CD14-positive monocyte (primary cell): ENCODE results near the gene ARMC5. TPM values are rescaled to one million over a fixed set of nuclear protein-coding genes. Genes with fewer than 3 reads are reported as not detected.
A peak's percentile ranks its signal among the peaks of the same experiment; 100 is the strongest.

Experiments used
- DNase-seq, 3 donors: peaks; one replicate each; pipeline ENCODE4 v3.0.0-alpha.2; 2011 to 2022
- H2AFZ ChIP-seq: 2 replicates; pipeline ENCODE4 v1.6.0; 2012; ENCODE audit warnings: mild to moderate bottlenecking, low read depth, low read length, inconsistent platforms; ENCODE audit not compliant: insufficient read depth, poor library complexity, severe bottlenecking
- H3K27ac ChIP-seq, 2 donors: 1 replicate in 1 of 2; 2 replicates in 1 of 2; pipeline ENCODE4 v1.5.1; 2012 to 2013; ENCODE audit warnings: low read length in 2 of 2, control low read depth in 1 of 2, inconsistent platforms in 1 of 2, low read depth in 1 of 2, mild to moderate bottlenecking in 1 of 2
- H3K27me3 ChIP-seq, 2 donors: one replicate each; pipeline versions ENCODE4 v1.6.0 to v1.6.1; 2011 to 2013; ENCODE audit warnings: low read length in 2 of 2; ENCODE audit not compliant: control insufficient read depth in 2 of 2, insufficient read depth in 2 of 2
- H3K36me3 ChIP-seq, 2 donors: replicated peaks in 1 of 2; 1 replicate in 1 of 2; 2 replicates in 1 of 2; pipeline versions ENCODE4 v1.5.1 to v1.6.1; 2012 to 2013; ENCODE audit warnings: low read length in 2 of 2, control low read depth in 1 of 2, inconsistent platforms in 1 of 2, mild to moderate bottlenecking in 1 of 2; ENCODE audit not compliant: insufficient read depth in 2 of 2, control insufficient read depth in 1 of 2
- H3K4me1 ChIP-seq, 2 donors: 1 replicate in 1 of 2; 2 replicates in 1 of 2; pipeline versions ENCODE4 v1.5.1 to v1.6.1; 2012 to 2013; ENCODE audit warnings: low read length in 2 of 2, control low read depth in 1 of 2, inconsistent platforms in 1 of 2, mild to moderate bottlenecking in 1 of 2, moderate library complexity in 1 of 2; ENCODE audit not compliant: insufficient read depth in 2 of 2, control insufficient read depth in 1 of 2
- H3K4me2 ChIP-seq: replicated peaks from 2 replicates; pipeline ENCODE3; 2012; ENCODE audit warnings: low read length, moderate library complexity, mild to moderate bottlenecking; ENCODE audit not compliant: poor library complexity, severe bottlenecking; ENCODE audit errors: extremely low read depth
- H3K4me3 ChIP-seq, 3 experiments: fragments of 200-600 bp in 1 of 3; sonication (generic) in 1 of 3; replicated peaks in 1 of 3; 1 replicate in 2 of 3; 2 replicates in 1 of 3; pipeline ENCODE4 v1.5.1; 2011 to 2013; ENCODE audit warnings: low read length in 3 of 3, mild to moderate bottlenecking in 3 of 3, control low read depth in 2 of 3, low read depth in 2 of 3, inconsistent platforms in 1 of 3, moderate library complexity in 1 of 3
- H3K79me2 ChIP-seq: 2 replicates; pipeline ENCODE4 v1.6.0; 2012; ENCODE audit warnings: mild to moderate bottlenecking, control low read depth, inconsistent platforms, low read length, moderate library complexity; ENCODE audit not compliant: insufficient read depth
- H3K9ac ChIP-seq: 2 replicates; pipeline ENCODE4 v1.6.0; 2017; ENCODE audit warnings: low read length, mild to moderate bottlenecking; ENCODE audit not compliant: insufficient read depth, poor library complexity, severe bottlenecking
- H3K9me3 ChIP-seq, 2 donors: replicated peaks in 1 of 2; 1 replicate in 1 of 2; 2 replicates in 1 of 2; pipeline versions ENCODE4 v1.5.1 to v1.6.1; 2012 to 2013; ENCODE audit warnings: low read length in 2 of 2, control low read depth in 1 of 2; ENCODE audit not compliant: control insufficient read depth in 1 of 2, insufficient read depth in 1 of 2
- H4K20me1 ChIP-seq: 2 replicates; pipeline ENCODE4 v1.6.0; 2012; ENCODE audit warnings: mild to moderate bottlenecking, low read length, control low read depth, moderate library complexity; ENCODE audit not compliant: insufficient read depth
- H3K27ac Mint-ChIP-seq, 7 donors: one replicate each; pipeline ENCODE4 v1.8.0; 2020; ENCODE audit warnings: mild to moderate bottlenecking in 7 of 7, mixed read lengths in 7 of 7, moderate library complexity in 6 of 7, inconsistent platforms in 2 of 7
- H3K27me3 Mint-ChIP-seq, 3 donors: one replicate each; pipeline ENCODE4 v1.8.0; 2021 to 2022; ENCODE audit warnings: low read depth in 3 of 3, mild to moderate bottlenecking in 3 of 3, mixed read lengths in 3 of 3, moderate library complexity in 3 of 3, inconsistent platforms in 1 of 3
- H3K36me3 Mint-ChIP-seq, 2 donors: one replicate each; pipeline ENCODE4 v1.8.0; 2020; ENCODE audit warnings: mixed read lengths in 2 of 2, inconsistent platforms in 1 of 2, mild to moderate bottlenecking in 1 of 2
- H3K4me1 Mint-ChIP-seq: one replicate; pipeline ENCODE4 v1.8.0; 2020; ENCODE audit warnings: mild to moderate bottlenecking, mixed read lengths
- H3K4me3 Mint-ChIP-seq, 2 donors: one replicate each; pipeline ENCODE4 v1.8.0; 2020; ENCODE audit warnings: mild to moderate bottlenecking in 2 of 2, mixed read lengths in 2 of 2, moderate library complexity in 1 of 2
- H3K9me3 Mint-ChIP-seq, 7 donors: one replicate each; pipeline ENCODE4 v1.8.0; 2020 to 2022; ENCODE audit warnings: mixed read lengths in 7 of 7, mild to moderate bottlenecking in 6 of 7, moderate library complexity in 6 of 7, inconsistent platforms in 2 of 7
- WGBS: methylation state at CpG from one replicate; pipeline ENCODE4 v1.1.5; 2013; ENCODE audit warnings: missing lambda C conversion rate; ENCODE audit not compliant: insufficient coverage; 5-methylcytosine and 5-hydroxymethylcytosine counted together
- intact Hi-C, 2 donors: fragments of 100-400 bp; cut with micrococcal nuclease; formaldehyde crosslinking; loops; one replicate each; pipeline versions ENCODE4 v1.15.0 to v1.15.1; 2023
- polyA plus RNA-seq, 3 donors: library from polyadenylated mRNA; depleted of rRNA in 1 of 3; unstranded in 2 of 3; stranded (reverse) in 1 of 3; fragments of 300-500 nt in 2 of 3; fragments of >200 nt in 1 of 3; fragmentation: Illumina TruSeq in 2 of 3; gene quantifications; 1 replicate in 2 of 3; 2 replicates in 1 of 3; pipeline ENCODE4 v1.2.3, GENCODE V29; 2012 to 2021
- TF ChIP-seq, protein P1 (sequence below): fragments of 200-600 bp; IDR thresholded peaks from one replicate; pipeline ENCODE4 v1.8.0; 2022; ENCODE audit warnings: antibody characterized with exemption, mild to moderate bottlenecking

Gene ARMC5
- polyA plus RNA-seq, 3 donors = 2.9 to 9.3 (median 4.2) TPM

DNA sequence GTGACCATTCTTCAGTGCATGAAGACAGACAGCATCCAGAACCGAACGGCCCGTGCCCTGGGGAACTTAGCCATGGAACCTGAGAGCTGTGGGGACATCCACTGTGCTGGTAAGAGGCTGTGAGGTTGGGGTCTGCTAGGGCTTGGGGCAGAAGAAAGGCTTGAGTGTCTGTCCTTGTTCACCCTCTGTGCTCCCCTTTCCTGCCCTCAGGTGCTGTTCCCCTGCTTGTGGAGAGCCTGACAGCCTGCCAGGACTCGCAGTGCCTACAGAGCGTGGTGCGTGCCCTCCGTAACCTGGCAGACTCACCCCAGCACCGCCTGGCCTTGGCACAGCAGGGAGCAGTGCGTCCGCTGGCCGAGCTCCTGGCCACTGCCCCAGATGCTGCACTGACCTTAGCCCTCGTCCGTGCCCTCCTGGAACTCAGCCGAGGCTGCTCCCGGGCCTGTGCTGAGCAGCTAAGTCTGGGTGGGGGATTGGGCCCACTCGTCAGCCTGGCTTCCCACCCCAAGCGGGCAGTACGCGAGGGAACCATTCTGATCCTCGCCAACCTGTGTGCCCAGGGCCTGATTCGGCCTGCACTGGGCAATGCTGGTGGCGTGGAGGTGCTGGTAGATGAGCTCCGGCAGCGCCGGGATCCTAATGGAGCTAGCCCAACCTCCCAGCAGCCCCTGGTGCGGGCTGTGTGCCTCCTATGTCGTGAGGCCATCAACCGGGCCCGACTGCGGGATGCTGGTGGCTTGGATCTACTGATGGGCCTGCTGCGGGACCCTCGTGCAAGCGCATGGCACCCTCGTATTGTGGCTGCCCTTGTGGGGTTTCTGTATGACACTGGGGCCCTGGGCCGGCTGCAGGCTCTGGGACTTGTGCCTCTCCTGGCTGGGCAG, 2.9 kb downstream of the ARMC5 start:
- Mint-ChIP-seq H3K9me3 (no peaks in the 10 kb centered on the region), H3K4me3 (no peak overlapping the region), H3K27me3 (peaks cover 0 to 4% (median 4%) of the 10 kb centered on the region in 3 donors), H3K27ac (no peak overlapping the region), H3K4me1 (peaks cover 37% of the 10 kb centered on the region), H3K36me3 (peaks cover 41 to 55% of the 10 kb centered on the region in 2 donors)
- H3K4me3 ChIP-seq = no peak overlapping the region
- peaks cover 34 to 56% of the 10 kb centered on the region in 2 donors for H3K36me3 ChIP-seq
- TF ChIP-seq, protein P1, sequence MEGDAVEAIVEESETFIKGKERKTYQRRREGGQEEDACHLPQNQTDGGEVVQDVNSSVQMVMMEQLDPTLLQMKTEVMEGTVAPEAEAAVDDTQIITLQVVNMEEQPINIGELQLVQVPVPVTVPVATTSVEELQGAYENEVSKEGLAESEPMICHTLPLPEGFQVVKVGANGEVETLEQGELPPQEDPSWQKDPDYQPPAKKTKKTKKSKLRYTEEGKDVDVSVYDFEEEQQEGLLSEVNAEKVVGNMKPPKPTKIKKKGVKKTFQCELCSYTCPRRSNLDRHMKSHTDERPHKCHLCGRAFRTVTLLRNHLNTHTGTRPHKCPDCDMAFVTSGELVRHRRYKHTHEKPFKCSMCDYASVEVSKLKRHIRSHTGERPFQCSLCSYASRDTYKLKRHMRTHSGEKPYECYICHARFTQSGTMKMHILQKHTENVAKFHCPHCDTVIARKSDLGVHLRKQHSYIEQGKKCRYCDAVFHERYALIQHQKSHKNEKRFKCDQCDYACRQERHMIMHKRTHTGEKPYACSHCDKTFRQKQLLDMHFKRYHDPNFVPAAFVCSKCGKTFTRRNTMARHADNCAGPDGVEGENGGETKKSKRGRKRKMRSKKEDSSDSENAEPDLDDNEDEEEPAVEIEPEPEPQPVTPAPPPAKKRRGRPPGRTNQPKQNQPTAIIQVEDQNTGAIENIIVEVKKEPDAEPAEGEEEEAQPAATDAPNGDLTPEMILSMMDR = no peak
- WGBS = 98% methylated on average over 29 of the region's 35 CpGs
- no peaks in the 10 kb centered on the region for H3K9me3 ChIP-seq
- no peak overlapping the region for H3K4me2 ChIP-seq
- DNase-seq = no peak
- peaks cover 21% of the 10 kb centered on the region for H4K20me1 ChIP-seq
- H3K27me3 ChIP-seq = no peaks in the 10 kb centered on the region
- H2AFZ ChIP-seq = no peak overlapping the region
- H3K79me2 ChIP-seq = peaks cover 31% of the 10 kb centered on the region
- intact Hi-C loops = no loop called here
- no peak overlapping the region for H3K27ac ChIP-seq
- no peak overlapping the region for H3K9ac ChIP-seq
- H3K4me1 ChIP-seq = peaks cover 26 to 29% of the 10 kb centered on the region in 2 donors

DNA sequence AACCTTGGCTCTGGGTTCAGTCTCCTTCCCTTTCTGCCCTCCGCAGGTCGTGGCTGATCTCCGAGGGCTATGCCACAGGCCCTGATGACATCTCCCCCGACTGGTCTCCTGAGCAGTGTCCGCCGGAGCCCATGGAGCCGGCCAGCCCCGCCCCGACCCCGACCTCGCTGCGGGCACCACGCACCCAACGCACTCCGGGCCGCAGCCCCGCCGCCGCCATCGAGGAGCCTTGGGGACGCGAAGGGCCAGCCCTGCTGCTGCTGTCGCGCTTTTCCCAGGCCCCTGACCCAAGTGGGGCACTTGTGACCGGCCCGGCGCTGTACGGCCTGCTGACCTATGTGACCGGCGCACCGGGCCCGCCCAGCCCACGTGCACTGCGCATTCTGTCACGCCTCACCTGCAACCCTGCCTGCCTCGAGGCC, 5.1 kb downstream of the ARMC5 start:
- no peak overlapping the region for H3K4me2 ChIP-seq
- H3K9me3 ChIP-seq = no peaks in the 10 kb centered on the region
- peaks cover 9 to 12% of the 10 kb centered on the region in 2 donors for H3K4me1 ChIP-seq
- peaks cover 34 to 60% of the 10 kb centered on the region in 2 donors for H3K36me3 ChIP-seq
- H3K4me3 ChIP-seq = no peak overlapping the region
- H3K27me3 Mint-ChIP-seq = peaks cover 0 to 4% (median 2%) of the 10 kb centered on the region in 3 donors
- peaks cover 30% of the 10 kb centered on the region for H3K4me1 Mint-ChIP-seq
- peaks cover 11% of the 10 kb centered on the region for H4K20me1 ChIP-seq
- H3K27ac Mint-ChIP-seq = peak overlapping the region in 1 of 7 donors; percentile 71
- peaks cover 11% of the 10 kb centered on the region for H3K79me2 ChIP-seq
- TF ChIP-seq, protein P1 = no peak
- H3K4me3 Mint-ChIP-seq = no peak overlapping the region
- no peak overlapping the region for H2AFZ ChIP-seq
- H3K9ac ChIP-seq = no peak overlapping the region
- intact Hi-C loops = no loop called here
- H3K36me3 Mint-ChIP-seq = peaks cover 45 to 60% of the 10 kb centered on the region in 2 donors
- 98% methylated on average over 36 of the region's 36 CpGs for WGBS
- no peak for DNase-seq
- no peaks in the 10 kb centered on the region for H3K9me3 Mint-ChIP-seq
- no peak overlapping the region for H3K27ac ChIP-seq
- H3K27me3 ChIP-seq = no peaks in the 10 kb centered on the region
